HCT116 (cell line): ENCODE measurements around the gene RPN1. TPM values are rescaled to one million over a fixed set of nuclear protein-coding genes. Genes with fewer than 3 reads are reported as not detected.

ENCODE experiments used
- total RNA-seq: library from RNA; stranded (reverse); gene quantifications from one replicate; pipeline ENCODE4 v1.2.1, GENCODE V29; 2021; ENCODE audit not compliant: unreplicated experiment

RPN1 gene
- total RNA-seq, 1 experiment from 2014 or later = 218 TPM

Other genes starting within 250 kb of the RPN1 start
- not detected for gene DNAJB8, start 183.9 kb downstream of the RPN1 start, total RNA-seq
- 18.6 TPM for gene GATA2, start 157.6 kb downstream of the RPN1 start, total RNA-seq
- 233 TPM for gene RAB7A, start 75.4 kb upstream of the RPN1 start, total RNA-seq
- gene ACAD9, start 228.8 kb upstream of the RPN1 start, total RNA-seq = 55.8 TPM